Erythroblast (primary cell): ENCODE measurements around the gene MED15.

Source experiments
- GATA1 ChIP-seq: IDR thresholded peaks from 2 replicates; pipeline ENCODE4 v1.6.1; 2011; ENCODE audit warnings: low read depth, mild to moderate bottlenecking, control low read depth, low read length, moderate library complexity
- POLR2A ChIP-seq: IDR thresholded peaks from 2 replicates; pipeline ENCODE4 v1.6.1; 2011; ENCODE audit warnings: mild to moderate bottlenecking, low read length

DNA sequence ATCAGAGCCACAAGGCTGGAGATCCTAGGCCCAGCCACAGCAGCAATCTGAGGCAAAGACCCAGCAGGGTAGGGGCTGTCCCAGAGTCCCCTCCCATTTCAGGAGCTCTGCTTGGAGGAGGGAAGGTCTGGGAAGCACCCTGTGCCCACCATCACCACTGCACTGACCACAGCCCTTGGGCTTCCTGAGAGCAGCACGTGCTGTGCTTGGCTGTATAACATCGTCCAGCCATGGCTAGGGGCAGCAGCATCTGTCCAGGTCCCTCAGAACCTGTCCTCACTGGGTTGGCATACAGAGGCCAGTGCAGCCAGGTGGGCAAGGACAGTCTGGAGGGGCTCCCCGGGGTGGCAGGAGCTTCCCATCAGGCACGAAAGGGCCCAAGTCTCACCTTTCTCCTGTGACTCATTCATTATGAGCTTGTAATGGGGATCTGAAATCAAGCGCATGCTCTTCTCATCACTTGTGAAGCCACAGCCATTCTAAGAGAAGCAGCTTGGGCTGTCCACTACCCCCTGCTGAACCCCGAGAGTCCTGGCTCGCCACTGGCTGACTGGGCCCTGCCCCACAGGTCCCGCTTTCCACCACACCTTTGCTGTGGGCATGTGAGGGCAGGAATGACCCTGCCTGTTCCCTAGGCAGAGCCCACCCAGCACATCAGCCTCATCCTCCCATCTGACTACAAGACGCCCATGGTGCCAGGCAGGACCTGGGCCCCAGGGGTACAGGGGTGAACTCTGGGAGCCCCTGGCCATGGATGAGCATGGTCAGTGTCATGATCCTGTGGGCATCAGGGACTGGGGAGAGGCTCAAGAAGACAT is 83.3 kb downstream of the MED15 start:
- TF ChIP-seq POLR2A, result no peak
- TF ChIP-seq GATA1, result no peak
